Skeletal muscle tissue (tissue), 4 donors: ENCODE data around the gene HNRNPA3. TPM values are rescaled to one million over a fixed set of nuclear protein-coding genes. Genes with fewer than 3 reads are reported as not detected.

ENCODE experiments used
- H3K27ac ChIP-seq: one replicate; pipeline ENCODE4 v1.7.0; 2013; ENCODE audit warnings: mild to moderate bottlenecking, low read depth, low read length, inconsistent platforms
- H3K27me3 ChIP-seq, 3 donors: one replicate each; pipeline ENCODE4 v1.7.0; 2013; ENCODE audit warnings: low read length in 3 of 3; ENCODE audit not compliant: control insufficient read depth in 3 of 3, insufficient read depth in 3 of 3
- H3K36me3 ChIP-seq, 3 donors: one replicate each; pipeline ENCODE4 v1.7.0; 2013; ENCODE audit warnings: low read length in 3 of 3; ENCODE audit not compliant: control insufficient read depth in 3 of 3, insufficient read depth in 3 of 3
- H3K4me1 ChIP-seq, 3 donors: one replicate each; pipeline ENCODE4 v1.7.0; 2013; ENCODE audit warnings: low read length in 3 of 3, mild to moderate bottlenecking in 3 of 3; ENCODE audit not compliant: control insufficient read depth in 3 of 3, insufficient read depth in 3 of 3
- H3K4me3 ChIP-seq, 3 donors: one replicate each; pipeline ENCODE4 v1.7.0; 2013; ENCODE audit warnings: low read length in 3 of 3
- H3K9ac ChIP-seq, 3 donors: one replicate each; pipeline ENCODE4 v1.7.0; 2013; ENCODE audit warnings: low read length in 3 of 3, mild to moderate bottlenecking in 3 of 3, moderate library complexity in 2 of 3, low read depth in 1 of 3
- H3K9me3 ChIP-seq, 3 donors: one replicate each; pipeline ENCODE4 v1.7.0; 2013; ENCODE audit warnings: low read length in 3 of 3; ENCODE audit not compliant: control insufficient read depth in 3 of 3
- total RNA-seq: library from RNA; depleted of rRNA; stranded (reverse); fragments of >200 nt; gene quantifications from one replicate; pipeline ENCODE4 v1.2.3, GENCODE V29; 2014
- donor health status: Osteomylitis.

The HNRNPA3 gene
- total RNA-seq, 1 donor from 2014 or later: 49.1 TPM

DNA sequence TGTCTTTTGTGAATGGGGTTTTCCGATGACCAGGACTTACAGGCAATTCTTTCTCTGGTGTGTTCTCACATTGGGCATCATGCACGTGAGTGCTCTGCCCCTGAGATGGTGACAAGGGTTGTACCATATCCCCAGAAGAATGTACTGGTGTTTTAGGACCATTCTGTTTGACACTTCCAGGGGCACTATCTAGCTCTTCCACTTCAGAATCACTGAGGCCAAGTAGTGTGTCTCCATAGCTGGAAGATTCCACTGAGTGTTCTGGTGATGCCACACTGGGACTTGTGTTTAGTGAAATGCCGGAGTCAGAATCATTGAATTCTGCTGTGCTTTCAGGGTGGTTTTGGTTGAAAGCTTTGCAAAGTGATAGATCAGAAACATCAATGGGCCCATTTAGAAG, 18.7 kb downstream of the HNRNPA3 start:
- Histone ChIP-seq H3K9me3 (no peaks in the 10 kb centered on the region), H3K4me3 (no peak overlapping the region), H3K27ac (no peak overlapping the region), H3K4me1 (peaks cover 14 to 26% (median 18%) of the 10 kb centered on the region in 3 donors), H3K27me3 (no peaks in the 10 kb centered on the region), H3K9ac (no peak overlapping the region), H3K36me3 (peaks cover 13 to 39% (median 37%) of the 10 kb centered on the region in 3 donors)

DNA sequence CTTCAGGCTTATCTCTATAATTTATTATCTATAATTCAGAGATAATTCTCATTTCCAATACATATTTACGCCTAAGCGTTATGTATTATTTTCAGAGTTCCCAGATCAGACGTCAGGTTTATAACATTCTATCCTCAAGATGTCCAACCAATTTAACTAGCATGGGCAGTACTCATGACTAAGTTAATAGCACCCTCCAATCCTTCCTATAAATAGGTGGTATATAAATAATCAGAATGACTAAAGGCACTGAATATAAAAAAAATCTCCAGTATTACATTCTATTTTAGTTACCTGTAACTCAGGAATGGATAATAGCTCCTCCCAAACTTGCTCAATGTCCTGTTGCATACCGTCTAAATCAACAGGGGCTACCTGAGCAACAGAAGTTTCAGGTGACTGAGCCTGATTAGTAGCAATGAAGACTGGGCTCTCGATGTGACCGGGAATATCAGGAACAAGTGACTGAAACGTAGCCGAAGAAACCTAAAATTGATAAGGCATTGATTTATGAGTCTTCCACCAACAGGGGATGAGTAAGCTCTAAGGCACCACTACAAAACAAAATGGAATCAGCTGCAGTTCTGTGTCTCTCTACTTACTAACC, 19.6 kb downstream of the HNRNPA3 start:
- H3K36me3 ChIP-seq: peaks cover 13 to 39% (median 37%) of the 10 kb centered on the region in 3 donors
- H3K9ac ChIP-seq: no peak overlapping the region
- H3K27ac ChIP-seq: no peak overlapping the region
- peaks cover 23 to 36% (median 27%) of the 10 kb centered on the region in 3 donors for H3K4me1 ChIP-seq
- no peaks in the 10 kb centered on the region for H3K27me3 ChIP-seq
- H3K4me3 ChIP-seq: no peak overlapping the region
- H3K9me3 ChIP-seq: no peaks in the 10 kb centered on the region

DNA sequence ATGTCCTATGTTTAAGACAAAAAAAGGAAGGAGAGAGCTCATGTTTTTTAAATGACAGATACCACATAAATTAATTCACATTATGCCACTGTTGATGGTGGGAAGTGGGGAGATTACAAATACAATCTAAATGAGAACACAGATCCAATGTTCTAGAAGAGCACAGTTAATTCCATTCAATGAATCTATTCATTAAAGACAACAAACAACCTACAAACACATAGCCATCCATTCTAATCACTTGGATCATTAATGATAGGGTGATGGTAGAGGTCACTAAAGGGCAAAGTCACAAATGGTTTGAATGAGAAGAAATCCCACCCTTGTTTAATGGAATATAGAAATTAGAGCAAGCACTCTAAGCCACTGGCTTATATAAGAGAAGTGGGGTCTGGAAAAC, 21.7 kb downstream of the HNRNPA3 start:
- H3K36me3 ChIP-seq: peaks cover 13 to 37% (median 37%) of the 10 kb centered on the region in 3 donors
- H3K9me3 ChIP-seq: no peaks in the 10 kb centered on the region
- peaks cover 34 to 56% (median 40%) of the 10 kb centered on the region in 3 donors for H3K4me1 ChIP-seq
- H3K27ac ChIP-seq: peak overlapping the region; percentile 26
- no peaks in the 10 kb centered on the region for H3K27me3 ChIP-seq
- no peak overlapping the region for H3K4me3 ChIP-seq
- H3K9ac ChIP-seq: no peak overlapping the region

DNA sequence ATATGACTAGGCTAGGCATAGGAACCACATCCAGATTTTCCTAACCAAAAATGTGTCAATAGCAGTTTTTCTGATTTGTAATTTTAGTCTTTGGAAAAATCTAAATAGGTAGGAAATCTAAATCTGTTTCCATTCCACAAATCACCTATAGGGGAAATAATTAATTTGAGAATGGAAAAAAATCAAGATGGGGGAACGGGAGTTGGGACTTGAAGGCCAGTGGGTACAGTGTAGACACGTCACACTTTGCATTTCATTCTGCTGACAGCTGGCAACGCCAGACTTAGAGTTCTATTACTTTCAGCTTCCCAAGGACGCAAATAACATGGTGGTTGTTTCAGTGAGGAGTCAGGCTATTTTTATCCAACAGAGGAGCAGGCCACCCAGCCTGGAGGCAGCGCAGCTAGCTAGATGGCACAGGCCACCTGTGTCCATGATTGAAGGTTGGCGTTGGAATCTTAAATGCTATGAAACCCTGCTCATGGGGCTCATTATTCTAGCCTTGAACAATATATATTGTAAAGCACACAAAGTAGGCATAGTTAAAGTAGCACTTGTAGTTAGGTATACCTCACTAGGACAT, 23.4 kb downstream of the HNRNPA3 start:
- H3K4me1 ChIP-seq: peaks cover 49 to 72% (median 54%) of the 10 kb centered on the region in 3 donors
- H3K27ac ChIP-seq: peak overlapping the region; percentile 85

DNA sequence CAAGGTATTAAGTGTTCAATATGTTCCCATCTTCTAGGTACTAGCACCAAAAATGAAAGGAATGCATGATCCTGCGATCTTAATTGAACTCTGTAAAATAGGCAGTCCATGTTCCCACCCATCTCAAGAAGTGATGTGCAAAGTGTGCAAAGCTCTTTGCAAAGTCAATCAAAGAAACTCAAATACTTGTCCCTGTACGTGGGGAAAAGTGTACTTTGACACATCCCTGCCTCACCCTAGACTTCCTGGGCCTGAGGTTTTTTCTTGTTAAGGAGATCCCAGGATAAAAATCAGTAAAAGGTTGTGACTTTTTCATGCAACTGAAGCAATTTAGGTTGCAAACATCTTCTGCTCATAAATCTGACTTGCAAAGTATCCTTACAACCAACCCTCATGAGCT, 25.3 kb downstream of the HNRNPA3 start:
- no peak overlapping the region for H3K27ac ChIP-seq
- H3K4me3 ChIP-seq: no peak overlapping the region
- H3K36me3 ChIP-seq: peaks cover 0 to 13% (median 7%) of the 10 kb centered on the region in 3 donors
- peaks cover 60 to 82% (median 65%) of the 10 kb centered on the region in 3 donors for H3K4me1 ChIP-seq
- no peak overlapping the region for H3K9ac ChIP-seq
- no peaks in the 10 kb centered on the region for H3K27me3 ChIP-seq
- no peaks in the 10 kb centered on the region for H3K9me3 ChIP-seq

More for the DNA sequence above, 23.4 kb downstream of the HNRNPA3 start:
- Histone ChIP-seq H3K9ac (peak overlapping the region in 1 of 3 donors; percentile 32), H3K9me3 (no peaks in the 10 kb centered on the region), H3K36me3 (peaks cover 9 to 32% (median 25%) of the 10 kb centered on the region in 3 donors), H3K4me3 (peak overlapping the region in 1 of 3 donors; percentile 6), H3K27me3 (no peaks in the 10 kb centered on the region)

DNA sequence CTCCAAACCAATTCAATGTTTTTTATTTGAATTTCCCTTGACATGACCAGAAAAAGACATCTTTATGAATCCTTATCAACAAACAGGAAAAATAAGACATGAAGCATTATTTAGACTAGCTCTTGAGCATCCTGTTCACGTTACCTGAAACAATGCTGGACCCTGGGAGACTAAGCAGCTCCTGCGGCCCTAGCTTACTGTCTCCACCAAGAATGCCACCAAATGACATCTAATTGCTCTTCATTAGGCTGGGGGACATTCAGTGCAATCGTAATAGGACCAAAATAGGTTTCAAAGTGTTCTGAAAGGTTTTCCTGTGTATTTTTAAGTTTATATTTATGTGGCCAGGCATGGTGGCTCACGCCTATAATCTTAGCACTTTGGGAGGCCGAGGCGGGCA, 26.5 kb downstream of the HNRNPA3 start:
- H3K27ac ChIP-seq: peak overlapping the region; percentile 89
- H3K9ac ChIP-seq: no peak overlapping the region
- peaks cover 67 to 83% (median 72%) of the 10 kb centered on the region in 3 donors for H3K4me1 ChIP-seq
- H3K9me3 ChIP-seq: no peaks in the 10 kb centered on the region
- H3K36me3 ChIP-seq: peaks cover 0 to 2% (median 2%) of the 10 kb centered on the region in 3 donors
- H3K4me3 ChIP-seq: no peak overlapping the region
- H3K27me3 ChIP-seq: no peaks in the 10 kb centered on the region

DNA sequence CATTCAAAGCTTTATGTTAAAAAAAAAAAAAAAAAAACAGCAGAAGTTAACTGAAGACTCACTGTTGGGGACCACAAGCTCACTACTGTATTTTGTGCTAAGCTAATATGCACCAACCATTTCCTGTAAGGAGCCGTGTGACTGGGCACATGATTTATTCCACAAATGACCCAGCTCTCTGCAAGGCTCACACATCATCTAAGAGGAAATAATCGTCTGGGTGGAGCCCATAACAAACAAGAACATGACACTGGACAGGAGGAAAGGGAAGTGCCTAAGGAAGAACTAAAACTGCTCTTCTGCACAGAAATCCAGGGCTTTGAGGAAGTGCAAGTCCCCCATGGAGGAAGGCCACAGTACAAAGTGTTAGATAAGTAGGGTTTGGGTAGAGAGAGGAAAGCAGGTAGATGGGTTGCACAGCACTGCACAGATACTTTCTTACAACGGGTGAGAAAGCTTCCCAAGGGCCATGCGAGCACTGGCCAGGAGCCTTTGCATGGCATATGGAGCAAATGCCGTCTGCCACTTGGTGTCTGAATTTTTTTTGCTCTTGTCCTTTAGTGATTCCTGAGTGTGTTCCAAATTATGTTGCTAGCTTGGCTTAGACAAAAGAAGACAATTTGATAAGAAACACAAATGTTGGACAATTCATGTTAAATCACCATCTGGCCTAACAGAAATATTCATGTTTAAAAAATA, 27.5 kb downstream of the HNRNPA3 start:
- Histone ChIP-seq H3K4me3 (peak overlapping the region; percentile 1 to 46 (median 45)), H3K27ac (peak overlapping the region; percentile 89), H3K27me3 (no peaks in the 10 kb centered on the region), H3K9me3 (no peaks in the 10 kb centered on the region), H3K36me3 (no peaks in the 10 kb centered on the region), H3K9ac (peak overlapping the region in 2 of 3 donors; percentile 46), H3K4me1 (peaks cover 62 to 86% (median 72%) of the 10 kb centered on the region in 3 donors)

DNA sequence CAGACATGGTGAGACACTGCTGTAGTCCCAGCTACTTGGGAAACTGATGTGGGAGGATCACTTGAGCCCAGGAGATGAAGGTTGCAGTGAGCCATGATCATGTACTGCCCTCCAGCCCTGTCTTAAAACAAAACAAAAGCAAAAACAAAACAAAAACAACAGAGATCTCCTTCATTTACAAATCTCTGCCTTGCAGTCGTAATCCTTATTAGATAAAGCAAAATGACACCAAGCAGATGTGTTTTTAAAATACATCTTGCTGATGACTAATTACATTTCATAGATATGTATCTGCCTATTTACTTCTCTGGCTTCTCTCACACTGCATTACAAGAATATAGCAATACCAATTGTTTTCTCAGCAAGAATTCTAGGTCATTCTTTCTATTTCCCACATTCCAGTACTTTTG, 29.1 kb downstream of the HNRNPA3 start:
- H3K4me1 ChIP-seq: peaks cover 69 to 83% (median 71%) of the 10 kb centered on the region in 3 donors
- H3K4me3 ChIP-seq: peak overlapping the region; percentile 13 to 53 (median 16)
- peak overlapping the region; percentile 48 to 75 (median 62) for H3K9ac ChIP-seq

DNA sequence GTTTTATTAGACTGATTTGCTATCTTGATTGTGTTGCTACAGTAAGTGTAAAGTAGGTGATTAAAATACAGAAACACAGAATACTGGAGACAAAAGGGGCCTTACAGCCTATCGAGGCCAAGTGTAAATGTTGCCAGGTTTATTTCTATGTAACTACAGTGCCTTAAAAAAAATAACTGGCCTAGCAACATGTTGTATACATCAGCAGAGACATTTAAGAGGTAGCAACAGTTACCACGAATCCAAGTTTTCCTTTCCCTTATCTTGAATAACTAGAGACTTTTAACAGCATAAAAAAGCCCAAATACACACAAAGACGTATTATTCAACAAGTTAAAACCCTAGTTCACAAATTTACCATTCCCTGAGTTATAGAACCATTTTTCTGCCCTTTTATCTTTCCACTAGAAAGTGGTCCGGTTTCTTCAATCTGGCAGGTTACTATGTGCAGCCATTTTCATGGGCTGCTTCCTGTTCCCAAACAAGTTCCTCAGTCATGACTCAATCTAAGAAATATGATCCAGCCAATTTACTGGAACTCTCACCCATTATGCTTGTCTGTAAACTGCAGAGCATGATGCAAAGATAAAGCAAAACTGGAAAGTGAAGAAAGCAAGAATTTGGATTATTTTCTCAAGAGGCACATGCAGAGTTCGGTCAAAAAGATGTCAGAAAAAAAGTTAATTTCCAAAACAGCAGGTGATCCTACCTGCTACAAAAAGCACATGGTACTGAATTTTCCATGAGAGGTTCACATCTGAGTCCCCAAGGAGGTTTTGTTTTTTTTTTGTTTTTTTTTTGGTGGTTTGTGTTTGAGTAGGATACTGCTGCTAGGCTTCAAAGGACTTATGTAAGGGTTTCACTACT, 29.8 kb downstream of the HNRNPA3 start:
- H3K9me3 ChIP-seq: no peaks in the 10 kb centered on the region
- no peaks in the 10 kb centered on the region for H3K27me3 ChIP-seq
- peaks cover 62 to 77% (median 68%) of the 10 kb centered on the region in 3 donors for H3K4me1 ChIP-seq
- peak overlapping the region; percentile 16 to 53 (median 34) for H3K4me3 ChIP-seq
- peak overlapping the region; percentile 48 to 75 (median 62) for H3K9ac ChIP-seq
- no peaks in the 10 kb centered on the region for H3K36me3 ChIP-seq
- H3K27ac ChIP-seq: peak overlapping the region; percentile 89

More for the DNA sequence above, 29.1 kb downstream of the HNRNPA3 start:
- Histone ChIP-seq H3K27me3 (no peaks in the 10 kb centered on the region), H3K9me3 (no peaks in the 10 kb centered on the region), H3K27ac (peak overlapping the region; percentile 89), H3K36me3 (no peaks in the 10 kb centered on the region)
